ENCODE results near the gene XYLT2.
"Not testable (repeated sequence)": the region's sequence is repeated elsewhere in the genome, so short reads cannot be mapped to it uniquely, and the experiment has no call there.

- not testable (repeated sequence) for TF ChIP-seq EZH2 (IDR thresholded peaks at IDR 0.05; ENCODE audit: borderline replicate concordance); CTCF (IDR thresholded peaks at IDR 0.05; ENCODE audit: poor library complexity); EZH2phosphoT487 (IDR thresholded peaks at IDR 0.05; ENCODE audit: low read depth, severe bottlenecking, unreplicated experiment)
Observed at GRCh38 chr17:50300824-50301223, 45.1 kb upstream of the XYLT2 start.
